ENCODE results near the gene GIMAP8. TPM values are rescaled to one million over a fixed set of nuclear protein-coding genes. Genes with fewer than 3 reads are reported as not detected.
"Not testable (repeated sequence)": the region's sequence is repeated elsewhere in the genome, so short reads cannot be mapped to it uniquely, and the experiment has no call there.

GIMAP8 gene
- total RNA-seq, 1 experiment from 2014 or later = 0.07 TPM

GRCh38 chr7:150481922-150482321 is 31.5 kb downstream of the GIMAP8 start:
- DNase-seq = no peak
- Mint-ChIP-seq H3K27ac (ENCODE audit: unreplicated experiment) (no peak overlapping the region), H3K4me1 (ENCODE audit: low read depth, unreplicated experiment) (no peaks in the 10 kb centered on the region), H3K36me3 (ENCODE audit: insufficient read depth, unreplicated experiment) (no peaks in the 10 kb centered on the region), H3K27me3 (ENCODE audit: insufficient read depth, unreplicated experiment) (peaks cover 24% of the 10 kb centered on the region), H3K4me3 (ENCODE audit: unreplicated experiment) (no peak overlapping the region), H3K9me3 (ENCODE audit: unreplicated experiment) (no peaks in the 10 kb centered on the region)
- TF ChIP-seq CTCF (IDR thresholded peaks at IDR 0.05; ENCODE audit: insufficient read depth in 1 of 2, low read depth in 1 of 2, low read length in 1 of 2, severe bottlenecking in 1 of 2, unreplicated experiment in 1 of 2) = no peak
- no peaks in the 10 kb centered on the region for H3K36me3 ChIP-seq (ENCODE audit: control insufficient read depth, insufficient read depth, low read length)
- BruUV-seq (replicated peaks) = no TSS peak
- intact Hi-C loops (cut with micrococcal nuclease; ENCODE audit: unreplicated experiment) = no loop called here
- H3K9me3 ChIP-seq = no peaks in the 10 kb centered on the region
- peaks cover 2% of the 10 kb centered on the region; the same call in 1 of the 2 replicates for H3K27me3 ChIP-seq (replicated peaks; ENCODE audit: control insufficient read depth, insufficient read depth, low read length)
- H3K4me1 ChIP-seq = no peaks in the 10 kb centered on the region
- POLR2A ChIA-PET = no interaction called here
- CTCF ChIA-PET = no interaction called here
- H3K4me3 ChIP-seq (ENCODE audit: low read depth, low read length) = no peak overlapping the region

GRCh38 chr7:150483514-150483913 is 33.1 kb downstream of the GIMAP8 start:
- not testable (repeated sequence) for BruUV-seq (replicated peaks)

GRCh38 chr7:150484071-150484470 is 33.6 kb downstream of the GIMAP8 start:
- H3K4me3 ChIP-seq (ENCODE audit: low read depth, low read length); H3K36me3 ChIP-seq (ENCODE audit: control insufficient read depth, insufficient read depth, low read length); H3K36me3 Mint-ChIP-seq (ENCODE audit: insufficient read depth, unreplicated experiment); H3K9me3 ChIP-seq; DNase-seq; H3K27ac Mint-ChIP-seq (ENCODE audit: unreplicated experiment); CTCF ChIA-PET; H3K4me1 Mint-ChIP-seq (ENCODE audit: low read depth, unreplicated experiment); H3K9me3 Mint-ChIP-seq (ENCODE audit: unreplicated experiment); H3K4me3 Mint-ChIP-seq (ENCODE audit: unreplicated experiment); H3K27me3 ChIP-seq (replicated peaks; ENCODE audit: control insufficient read depth, insufficient read depth, low read length); BruUV-seq (replicated peaks); POLR2A ChIA-PET; H3K4me1 ChIP-seq; intact Hi-C loops (cut with micrococcal nuclease; ENCODE audit: unreplicated experiment): not testable (repeated sequence)
- peaks cover 15% of the 10 kb centered on the region for H3K27me3 Mint-ChIP-seq (ENCODE audit: insufficient read depth, unreplicated experiment)

More at GRCh38 chr7:150483514-150483913, 33.1 kb downstream of the GIMAP8 start:
- H3K4me1 ChIP-seq; H3K9me3 Mint-ChIP-seq (ENCODE audit: unreplicated experiment); CTCF ChIA-PET; DNase-seq; H3K36me3 Mint-ChIP-seq (ENCODE audit: insufficient read depth, unreplicated experiment); H3K9me3 ChIP-seq; H3K4me3 Mint-ChIP-seq (ENCODE audit: unreplicated experiment); H3K27ac Mint-ChIP-seq (ENCODE audit: unreplicated experiment); H3K4me1 Mint-ChIP-seq (ENCODE audit: low read depth, unreplicated experiment); H3K4me3 ChIP-seq (ENCODE audit: low read depth, low read length); H3K27me3 ChIP-seq (replicated peaks; ENCODE audit: control insufficient read depth, insufficient read depth, low read length); POLR2A ChIA-PET; intact Hi-C loops (cut with micrococcal nuclease; ENCODE audit: unreplicated experiment); H3K36me3 ChIP-seq (ENCODE audit: control insufficient read depth, insufficient read depth, low read length): not testable (repeated sequence)
- H3K27me3 Mint-ChIP-seq (ENCODE audit: insufficient read depth, unreplicated experiment) = peaks cover 17% of the 10 kb centered on the region

GRCh38 chr7:150487625-150488024 is 37.2 kb downstream of the GIMAP8 start:
- Mint-ChIP-seq H3K4me1 (ENCODE audit: low read depth, unreplicated experiment) (no peaks in the 10 kb centered on the region), H3K27ac (ENCODE audit: unreplicated experiment) (no peak overlapping the region), H3K27me3 (ENCODE audit: insufficient read depth, unreplicated experiment) (peaks cover 10% of the 10 kb centered on the region), H3K36me3 (ENCODE audit: insufficient read depth, unreplicated experiment) (no peaks in the 10 kb centered on the region), H3K4me3 (ENCODE audit: unreplicated experiment) (no peak overlapping the region), H3K9me3 (ENCODE audit: unreplicated experiment) (no peaks in the 10 kb centered on the region)
- no peaks in the 10 kb centered on the region for H3K27me3 ChIP-seq (replicated peaks; ENCODE audit: control insufficient read depth, insufficient read depth, low read length)
- no TSS peak for BruUV-seq (replicated peaks)
- ChIA-PET POLR2A (no interaction called here), CTCF (no interaction called here)
- H3K4me3 ChIP-seq (ENCODE audit: low read depth, low read length) = no peak overlapping the region
- TF ChIP-seq CTCF (IDR thresholded peaks at IDR 0.05; ENCODE audit: insufficient read depth in 1 of 2, low read depth in 1 of 2, low read length in 1 of 2, severe bottlenecking in 1 of 2, unreplicated experiment in 1 of 2) = no peak
- no peaks in the 10 kb centered on the region for H3K4me1 ChIP-seq
- intact Hi-C loops (cut with micrococcal nuclease; ENCODE audit: unreplicated experiment) = no loop called here
- no peaks in the 10 kb centered on the region for H3K36me3 ChIP-seq (ENCODE audit: control insufficient read depth, insufficient read depth, low read length)
- DNase-seq = no peak
- H3K9me3 ChIP-seq = no peaks in the 10 kb centered on the region

All from Caco-2 (cell line).